Cerebellar cortex (tissue), 1 donor: Measurements from ENCODE around the gene WFDC12.

Experiments
- DNase-seq: peaks from one replicate; pipeline ENCODE4 v3.0.0-alpha.2; 2015; ENCODE audit warnings: low spot score

WFDC12 gene

DNA sequence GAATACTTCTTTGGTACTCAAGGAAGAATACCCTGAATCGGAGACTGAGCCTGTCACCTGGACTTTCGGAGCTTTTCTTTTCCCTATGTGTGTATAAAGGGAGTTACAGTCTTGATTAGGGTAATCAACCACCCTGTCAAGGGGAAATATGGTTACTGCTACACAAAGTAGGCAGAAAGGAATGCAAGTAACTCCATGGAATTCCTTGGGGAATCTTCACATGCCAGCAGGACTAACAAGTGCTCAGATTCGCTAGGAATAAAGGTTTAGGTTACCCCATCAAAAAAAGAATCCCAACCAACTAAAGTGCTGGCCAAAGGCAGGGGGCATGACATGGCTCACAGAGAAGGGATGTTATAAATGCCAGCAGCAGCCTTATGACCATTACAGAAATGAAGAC, 33.8 kb downstream of the WFDC12 start:
- no peak for DNase-seq

DNA sequence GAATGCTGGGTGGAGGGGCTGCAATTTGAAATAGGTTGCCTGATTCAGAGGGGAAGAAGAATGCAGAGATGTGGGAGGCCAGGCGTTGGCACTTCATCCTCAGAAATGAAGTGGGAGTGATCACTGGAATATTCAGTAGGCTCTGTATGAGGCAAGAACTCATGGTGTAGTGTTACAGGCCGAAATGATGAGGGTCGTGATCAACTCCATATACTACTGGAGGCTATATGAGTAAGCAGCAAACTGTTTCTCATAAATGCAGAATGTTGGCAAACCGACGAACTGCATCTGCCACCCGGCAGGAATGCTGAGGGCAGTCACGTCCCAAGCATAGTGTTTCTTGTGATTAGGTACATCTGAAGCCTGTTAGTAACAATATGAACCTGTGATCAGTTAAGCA, 36.0 kb downstream of the WFDC12 start:
- DNase-seq, result no peak

DNA sequence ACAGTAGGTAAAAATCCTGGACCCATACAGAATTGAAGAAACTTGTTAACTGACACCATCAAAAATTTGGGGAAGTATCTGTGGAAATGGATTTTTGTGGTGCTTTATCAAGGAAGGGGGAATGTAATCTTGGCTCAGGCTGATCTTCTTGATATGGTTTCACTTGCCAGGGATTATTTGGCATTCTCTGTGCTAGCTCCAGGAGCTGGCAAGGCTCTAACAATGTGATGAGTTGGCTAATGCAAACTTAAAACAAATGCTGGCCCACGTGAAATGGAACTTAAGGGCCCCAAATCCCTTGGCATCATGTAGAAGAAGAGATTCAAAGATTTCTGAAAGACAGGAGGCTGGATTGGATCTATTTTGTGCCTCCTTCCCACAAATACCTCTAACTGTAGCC, 36.5 kb downstream of the WFDC12 start:
- no peak for DNase-seq

DNA sequence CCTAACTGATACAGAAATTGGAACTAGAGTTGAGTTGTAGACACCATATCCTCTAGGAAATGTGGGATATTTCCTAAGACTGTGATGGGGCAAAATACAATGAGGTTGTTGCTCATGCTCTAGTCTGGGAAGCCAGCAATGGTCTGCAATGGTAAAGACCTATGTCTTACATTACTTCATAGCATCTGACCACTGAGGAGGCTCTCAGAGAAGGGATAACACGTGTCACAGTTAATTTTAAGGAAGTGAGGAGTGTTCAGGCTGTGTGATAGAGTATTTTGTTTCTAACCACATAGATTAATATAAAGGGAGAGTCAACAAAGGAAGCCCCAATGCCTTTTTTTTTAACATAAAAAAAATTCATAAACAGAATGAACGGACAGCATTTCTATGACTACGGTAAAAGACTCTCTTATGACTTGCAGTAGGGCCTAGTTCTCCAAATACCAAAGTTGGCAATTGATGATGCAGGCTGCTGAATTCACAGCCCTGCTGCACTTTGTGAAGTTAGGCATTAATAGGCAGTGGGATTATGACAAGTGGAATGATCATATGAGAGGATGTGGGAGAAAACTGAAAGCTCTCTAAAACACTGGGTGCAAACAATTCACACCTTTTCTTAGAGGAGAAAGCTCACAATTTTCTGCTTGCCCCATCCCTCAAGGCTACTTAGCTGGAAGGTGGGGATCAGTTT, 37.0 kb downstream of the WFDC12 start:
- DNase-seq, result no peak

DNA sequence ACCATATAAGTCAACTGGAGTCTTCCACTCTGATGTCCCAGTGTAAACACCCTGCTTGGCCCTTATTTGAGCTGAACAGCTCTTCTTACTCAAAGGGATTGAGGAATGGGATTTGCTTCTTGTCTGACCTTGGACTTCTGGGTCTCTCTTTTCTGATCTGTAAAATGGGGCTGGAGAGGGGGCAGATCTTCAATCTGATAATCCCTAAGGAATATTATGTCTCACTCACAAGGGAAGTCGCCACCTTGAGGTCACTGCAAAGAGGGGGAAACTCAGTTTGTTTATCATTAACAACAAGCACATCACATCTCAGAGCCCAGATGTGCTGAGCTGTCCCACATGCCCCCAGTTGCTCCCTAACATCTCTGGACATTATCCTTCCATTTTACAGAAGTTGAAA, 38.4 kb downstream of the WFDC12 start:
- DNase-seq, result no peak

DNA sequence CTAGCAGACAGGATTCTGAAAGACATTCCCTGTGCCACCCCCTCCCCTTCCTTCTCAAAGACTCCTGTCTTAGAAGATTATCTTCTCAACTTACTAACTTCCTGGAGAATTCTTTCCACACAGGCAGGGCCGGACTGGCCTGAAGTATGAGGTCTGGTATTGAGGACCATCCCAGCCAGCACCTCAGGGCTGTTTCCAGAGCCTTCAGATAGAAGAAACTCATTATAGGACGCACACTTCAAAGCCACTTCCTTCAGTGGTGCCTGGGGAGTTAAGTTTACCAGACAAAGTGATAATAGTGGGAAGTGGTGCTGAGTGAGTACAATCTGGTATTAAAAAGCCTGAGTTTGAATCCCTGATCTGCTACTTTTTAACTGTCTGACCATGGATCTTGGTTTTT, 39.0 kb downstream of the WFDC12 start:
- no peak for DNase-seq

DNA sequence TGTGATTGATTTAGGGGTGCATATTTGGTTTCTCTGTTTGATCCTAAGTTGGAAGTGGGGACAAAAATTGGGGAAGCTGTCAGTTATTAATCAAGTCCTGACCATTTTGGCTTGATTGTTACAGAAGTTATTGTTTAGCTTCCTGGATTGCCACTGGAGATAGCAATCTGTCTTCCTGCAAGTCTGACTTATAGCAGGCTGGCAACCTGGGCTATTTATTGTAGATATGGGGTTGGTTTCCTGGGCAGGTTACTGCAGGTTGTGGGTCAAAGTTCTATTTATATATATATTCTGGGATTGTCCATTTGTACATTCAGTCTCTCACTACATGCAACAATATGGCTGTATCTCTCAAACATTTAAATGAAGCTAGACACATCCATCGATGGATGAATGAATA, 41.1 kb downstream of the WFDC12 start:
- DNase-seq, result no peak

DNA sequence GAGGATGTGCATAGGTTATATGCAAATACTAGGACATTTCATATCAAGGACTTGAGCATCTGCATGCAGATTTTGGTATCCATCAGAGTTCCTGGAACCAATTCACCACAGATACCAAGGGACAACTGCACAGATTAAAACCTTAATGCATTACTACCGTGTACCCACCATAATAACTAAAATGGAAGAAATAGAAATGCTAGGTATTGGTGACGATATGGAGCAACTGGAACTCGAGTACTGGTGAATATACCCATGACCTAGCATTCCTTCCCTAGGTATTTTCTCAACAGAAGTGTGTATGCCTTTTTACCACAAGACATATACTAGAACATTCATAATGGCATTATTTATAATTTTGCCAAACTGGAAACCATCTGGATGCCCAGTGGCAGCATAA, 41.8 kb downstream of the WFDC12 start:
- no peak for DNase-seq

DNA sequence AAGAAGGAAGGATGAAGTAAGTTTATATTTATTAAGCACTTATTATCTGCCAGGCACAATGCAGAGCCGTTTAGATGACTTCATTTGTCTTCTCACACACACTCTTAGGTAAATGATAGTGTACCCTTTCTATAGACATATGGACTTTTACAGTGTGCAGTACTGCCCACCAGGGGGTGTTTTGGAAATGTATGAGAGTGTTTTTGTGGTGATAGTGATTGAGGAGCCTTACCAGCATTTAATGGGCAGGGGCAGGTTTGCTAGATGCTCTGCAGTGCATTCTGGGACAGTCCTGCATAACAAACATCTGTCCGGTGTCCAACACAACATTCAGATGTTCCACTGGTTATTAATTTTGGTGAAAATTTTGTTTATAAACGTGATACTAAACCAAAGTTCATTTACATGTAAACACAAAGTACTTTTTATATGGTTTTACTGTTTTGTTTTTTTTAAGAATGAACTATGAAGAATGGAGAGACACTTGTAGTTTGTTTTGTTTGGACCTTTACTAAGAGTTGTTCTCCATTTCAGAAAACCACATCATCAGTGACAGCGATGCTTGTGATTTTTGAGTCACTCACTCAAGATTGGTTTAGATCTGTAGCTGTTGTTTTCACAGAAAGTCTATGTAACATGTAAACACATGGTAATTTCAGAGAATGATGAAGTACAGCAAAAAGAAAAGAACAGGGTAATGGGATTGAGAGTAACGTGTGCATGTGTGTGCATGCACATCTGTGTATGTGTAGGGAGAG, 43.2 kb downstream of the WFDC12 start:
- no peak for DNase-seq

DNA sequence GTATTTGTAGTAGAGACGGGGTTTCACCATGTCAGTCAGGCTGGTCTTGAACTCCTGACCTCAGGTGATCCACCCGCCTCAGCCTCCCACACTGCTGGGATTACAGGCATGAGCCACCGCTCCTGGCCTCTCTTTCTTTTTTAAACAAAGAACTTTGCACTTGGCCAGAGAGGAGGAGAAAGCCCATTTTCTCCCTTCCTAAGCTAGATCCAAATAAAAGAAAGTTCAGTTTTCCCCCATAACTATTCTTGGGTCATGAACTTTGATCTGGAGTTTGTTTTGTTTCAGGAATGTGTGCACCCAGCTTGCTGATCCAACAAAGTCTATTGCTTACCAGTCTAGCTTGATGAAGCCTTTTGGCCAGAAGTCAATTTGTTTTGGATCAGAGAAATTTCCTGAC, 46.7 kb downstream of the WFDC12 start:
- no peak for DNase-seq
